H1 (cell line): ENCODE measurements around the gene PLA2G15. TPM values are rescaled to one million over a fixed set of nuclear protein-coding genes. Genes with fewer than 3 reads are reported as not detected.

ENCODE experiments used
- CTCF ChIA-PET: fragments of 300-600 bp; sonication (Branson Sonifier 250); formaldehyde crosslinking; loops from one replicate; lab custom pipeline; 2021; ENCODE audit not compliant: partially characterized antibody; lab: Charles Lee
- POLR2A ChIA-PET: fragments of 300-600 bp; sonication (Branson Sonifier 250); formaldehyde crosslinking; loops from one replicate; lab custom pipeline; 2021; ENCODE audit warnings: inconsistent platforms; ENCODE audit not compliant: partially characterized antibody; lab: Charles Lee
- DNase-seq, 2 experiments: peaks; one replicate each; pipeline versions ENCODE4 v3.0.0 to v3.0.0-alpha.2; 2010 to 2022; ENCODE audit warnings: low spot score in 2 of 2, low read depth in 1 of 2, mixed read lengths in 1 of 2
- FAIRE-seq: peaks from 2 replicates; lab custom pipeline; 2011; peaks lifted over from hg19 to GRCh38; lab: Jason Lieb, UNC
- H2AFZ ChIP-seq: 2 replicates; pipeline ENCODE4 v1.8.1; 2012; ENCODE audit warnings: low read length, inconsistent platforms
- H2AK5ac ChIP-seq: 2 replicates; pipeline ENCODE4 v1.6.1; 2013; ENCODE audit warnings: low read depth, low read length
- H2BK120ac ChIP-seq: replicated peaks from 2 replicates; pipeline ENCODE3; 2013; ENCODE audit warnings: low read depth, low read length, inconsistent platforms
- H2BK12ac ChIP-seq: 2 replicates; pipeline ENCODE4 v1.6.1; 2013; ENCODE audit warnings: low read depth, low read length
- H2BK15ac ChIP-seq: 2 replicates; pipeline ENCODE4 v1.6.1; 2013; ENCODE audit warnings: low read length
- H2BK20ac ChIP-seq: 2 replicates; pipeline ENCODE4 v1.6.1; 2013; ENCODE audit warnings: low read length
- H2BK5ac ChIP-seq: 2 replicates; pipeline ENCODE4 v1.6.1; 2013; ENCODE audit warnings: low read depth, low read length
- H3K14ac ChIP-seq: 2 replicates; pipeline ENCODE4 v1.6.1; 2013; ENCODE audit warnings: inconsistent platforms; ENCODE audit not compliant: insufficient read length
- H3K18ac ChIP-seq: 2 replicates; pipeline ENCODE4 v1.6.1; 2013; ENCODE audit warnings: low read length; ENCODE audit errors: extremely low read depth
- H3K23ac ChIP-seq: 2 replicates; pipeline ENCODE4 v1.6.1; 2013; ENCODE audit warnings: inconsistent platforms; ENCODE audit not compliant: insufficient read length
- H3K23me2 ChIP-seq: 2 replicates; pipeline ENCODE4 v1.6.1; 2013; ENCODE audit warnings: low read depth, low read length
- H3K27ac ChIP-seq: 2 replicates; pipeline ENCODE4 v1.6.1; 2011; ENCODE audit warnings: low read depth, low read length, inconsistent platforms
- H3K27me3 ChIP-seq, 4 experiments: replicated peaks in 1 of 4; 1 replicate in 1 of 4; 2 replicates in 3 of 4; pipeline versions ENCODE4 v1.6.1 to v1.8.1; 2011 to 2013; ENCODE audit warnings: low read length in 3 of 4, mild to moderate bottlenecking in 3 of 4, inconsistent platforms in 2 of 4, mixed read lengths in 2 of 4, moderate library complexity in 1 of 4; ENCODE audit not compliant: control insufficient read depth in 3 of 4, insufficient read depth in 3 of 4; ENCODE audit errors: extremely low read depth in 1 of 4
- H3K36me3 ChIP-seq, 4 experiments: 2 replicates each; pipeline versions ENCODE4 v1.6.1 to v1.8.1; 2011 to 2013; ENCODE audit warnings: mild to moderate bottlenecking in 4 of 4, low read length in 3 of 4, moderate library complexity in 2 of 4, control low read depth in 1 of 4, inconsistent platforms in 1 of 4; ENCODE audit not compliant: insufficient read depth in 4 of 4, control insufficient read depth in 2 of 4
- H3K4ac ChIP-seq: replicated peaks from 2 replicates; pipeline ENCODE3; 2013; ENCODE audit warnings: low read length, low read depth, mixed read lengths, inconsistent platforms; ENCODE audit not compliant: insufficient read length
- H3K4me1 ChIP-seq, 4 experiments: replicated peaks in 1 of 4; 1 replicate in 1 of 4; 2 replicates in 3 of 4; pipeline versions ENCODE4 v1.6.1 to v1.8.1; 2011 to 2013; ENCODE audit warnings: low read length in 3 of 4, inconsistent platforms in 2 of 4, mixed read lengths in 1 of 4; ENCODE audit not compliant: insufficient read depth in 4 of 4, control insufficient read depth in 3 of 4
- H3K4me2 ChIP-seq, 2 experiments: 2 replicates each; pipeline versions ENCODE4 v1.6.1 to v1.8.1; 2011 to 2013; ENCODE audit warnings: low read depth in 2 of 2, low read length in 2 of 2, control low read depth in 1 of 2, inconsistent platforms in 1 of 2, mild to moderate bottlenecking in 1 of 2; ENCODE audit not compliant: insufficient read depth in 1 of 2
- H3K4me3 ChIP-seq, 4 experiments: fragments of 200-600, 300-600 bp in 1 of 4; sonication (generic), shearing (Covaris generic), sonication (Bioruptor Twin) in 1 of 4; 2 replicates each; pipeline versions ENCODE4 v1.5.1 to v1.8.1; 2011 to 2016; ENCODE audit warnings: low read length in 4 of 4, low read depth in 3 of 4, control low read depth in 2 of 4, inconsistent platforms in 2 of 4, mild to moderate bottlenecking in 2 of 4, mixed read lengths in 1 of 4, moderate library complexity in 1 of 4; ENCODE audit not compliant: insufficient read depth in 2 of 4; ENCODE audit errors: extremely low read depth in 1 of 4
- H3K56ac ChIP-seq: replicated peaks from 2 replicates; pipeline ENCODE3; 2013; ENCODE audit warnings: low read depth, mild to moderate bottlenecking, mixed read lengths, low read length, inconsistent platforms; ENCODE audit not compliant: insufficient read length
- H3K79me1 ChIP-seq: 2 replicates; pipeline ENCODE4 v1.6.1; 2013; ENCODE audit warnings: low read depth, low read length, control low read depth
- H3K79me2 ChIP-seq, 2 experiments: 2 replicates each; pipeline versions ENCODE4 v1.6.1 to v1.8.1; 2012 to 2013; ENCODE audit warnings: low read length in 2 of 2, mild to moderate bottlenecking in 2 of 2, inconsistent platforms in 1 of 2; ENCODE audit not compliant: insufficient read depth in 2 of 2, control insufficient read depth in 1 of 2
- H3K9ac ChIP-seq, 4 experiments: replicated peaks in 1 of 4; 1 replicate in 1 of 4; 2 replicates in 3 of 4; pipeline versions ENCODE4 v1.6.1 to v1.8.1; 2011 to 2013; ENCODE audit warnings: low read depth in 3 of 4, low read length in 3 of 4, control low read depth in 2 of 4, mild to moderate bottlenecking in 2 of 4, moderate library complexity in 2 of 4, inconsistent platforms in 1 of 4; ENCODE audit errors: extremely low read depth in 1 of 4
- H3K9me3 ChIP-seq, 2 experiments: 2 replicates each; pipeline versions ENCODE4 v1.6.1 to v1.8.1; 2012 to 2013; ENCODE audit warnings: mild to moderate bottlenecking in 2 of 2, moderate library complexity in 2 of 2, control low read depth in 1 of 2, inconsistent platforms in 1 of 2, low read depth in 1 of 2, low read length in 1 of 2, mixed read lengths in 1 of 2; ENCODE audit not compliant: insufficient read depth in 2 of 2
- H4K20me1 ChIP-seq, 2 experiments: replicated peaks in 1 of 2; 2 replicates each; pipeline versions ENCODE3 to v1.8.1; 2011 to 2013; ENCODE audit warnings: inconsistent platforms in 2 of 2, low read length in 2 of 2, mild to moderate bottlenecking in 1 of 2; ENCODE audit not compliant: insufficient read depth in 2 of 2, control insufficient read depth in 1 of 2
- H4K5ac ChIP-seq: 2 replicates; pipeline ENCODE4 v1.6.1; 2013; ENCODE audit warnings: low read length, low read depth, mixed read lengths, inconsistent platforms; ENCODE audit not compliant: insufficient read length
- H4K8ac ChIP-seq: 2 replicates; pipeline ENCODE4 v1.8.0; 2013; ENCODE audit warnings: mild to moderate bottlenecking, moderate library complexity, low read length, inconsistent platforms; ENCODE audit not compliant: insufficient read depth; ENCODE audit errors: extremely low read depth
- H4K91ac ChIP-seq: replicated peaks from 2 replicates; pipeline ENCODE3; 2013; ENCODE audit warnings: low read length, mixed read lengths, inconsistent platforms; ENCODE audit not compliant: insufficient read length
- CBX8 ChIP-seq: fragments of 300-800, 300-1000 bp; sonication (generic); IDR thresholded peaks from 2 replicates; pipeline ENCODE4 v1.7.1; 2016; ENCODE audit warnings: low read depth, low read length, borderline replicate concordance
- TAF7 ChIP-seq: optimal IDR thresholded peaks from 2 replicates; pipeline ENCODE3; 2011; ENCODE audit warnings: low read depth, mild to moderate bottlenecking, inconsistent platforms, low read length, moderate library complexity, borderline replicate concordance
- WGBS, 2 experiments: shearing (Covaris generic) in 1 of 2; methylation state at CpG; one replicate each; pipeline versions ENCODE4 v1.1.6 to v1.1.7; 2013 to 2015; ENCODE audit warnings: low lambda C conversion rate in 2 of 2, mixed read lengths in 2 of 2, inconsistent platforms in 1 of 2, low coverage in 1 of 2, missing lambda C conversion rate in 1 of 2; ENCODE audit not compliant: insufficient replicate concordance in 2 of 2, insufficient coverage in 1 of 2, insufficient read length in 1 of 2; ENCODE audit errors: extremely low coverage in 1 of 2, missing lambda C conversion rate in 1 of 2; 5-methylcytosine and 5-hydroxymethylcytosine counted together
- polyA plus RNA-seq, 7 experiments: library from polyadenylated mRNA; depleted of rRNA in 3 of 7; stranded (reverse) in 5 of 7; unstranded in 2 of 7; fragments of >200 nt in 5 of 7; fragments of 200-250 nt in 2 of 7; gene quantifications; 1 replicate in 5 of 7; 2 replicates in 1 of 7; 4 replicates in 1 of 7; pipeline versions ENCODE4 v1.2.1 to v1.2.3, GENCODE V29; 2011 to 2013; ENCODE audit warnings: missing spikeins in 2 of 7, mixed read lengths in 2 of 7
- total RNA-seq: library from RNA; stranded (reverse); fragmentation: NEBNext Ultra II Directional; extraction: Animal tissue kit (Norgen Biotek cat#: 25700); gene quantifications from 2 replicates; pipeline ENCODE4 v1.2.1, GENCODE V29; 2021

The PLA2G15 gene
- total and polyA plus RNA-seq, 2 of the 8 experiments (the other 6 are each of a cell fraction or from before 2014, with no cell fraction given) = 11.2 to 12.0 TPM

DNA sequence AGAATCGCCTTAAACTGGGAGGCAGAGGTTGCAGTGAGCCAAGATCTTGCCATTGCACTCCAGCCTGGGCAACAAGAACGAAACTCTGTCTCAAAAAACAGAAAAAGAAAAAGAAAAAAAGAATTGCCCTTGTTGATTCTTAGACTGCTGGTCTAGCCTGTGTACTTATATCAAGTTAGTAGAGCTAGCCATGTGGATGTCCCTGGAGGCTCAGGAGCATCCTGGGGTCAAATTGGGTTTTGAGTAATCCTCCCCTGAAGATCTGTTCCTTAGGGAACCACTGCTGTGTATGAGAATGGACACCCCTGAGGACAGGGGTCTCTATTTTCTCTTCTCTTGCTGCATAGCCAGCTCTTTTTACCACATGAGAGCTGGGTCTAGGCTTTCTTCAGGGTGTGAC is 44.0 kb downstream of the PLA2G15 start:
- H3K4me3 ChIP-seq = no peak overlapping the region
- no peak overlapping the region for H3K4ac ChIP-seq
- H3K23ac ChIP-seq = no peak overlapping the region
- POLR2A ChIA-PET = interaction anchor here (1.3 to 4.4 kb wide), 4 partner anchors 9 to 21 kb away, joined by 3 to 13 read pairs (median 7); no protein-coding TSS in a partner anchor
- FAIRE-seq (no peak), DNase-seq (no peak)
- H2BK15ac ChIP-seq = no peak overlapping the region
- H4K5ac ChIP-seq = no peak overlapping the region
- no peaks in the 10 kb centered on the region for H3K4me1 ChIP-seq
- H3K27ac ChIP-seq = no peak overlapping the region
- H3K27me3 ChIP-seq = no peaks in the 10 kb centered on the region
- no peak overlapping the region for H2BK120ac ChIP-seq
- H2AFZ ChIP-seq = no peak overlapping the region
- H3K9ac ChIP-seq = no peak overlapping the region
- H4K20me1 ChIP-seq = peaks cover 2 to 9% of the 10 kb centered on the region in 2 experiments
- CTCF ChIA-PET = interaction anchor here (1.6 to 20.4 kb wide), 3 partner anchors 16 to 37 kb away, joined by 3 to 233 read pairs (median 5); partner anchors contain the start of gene SLC7A6
- H3K36me3 ChIP-seq = peaks cover 0 to 15% (median 6%) of the 10 kb centered on the region in 4 experiments; a peak in 5 of 8 replicates
- H4K91ac ChIP-seq = no peak overlapping the region
- H3K4me2 ChIP-seq = no peak overlapping the region
- 0 out of 2 replicates have a peak, but pooled peaks cover 3% of the 10 kb centered on the region for H3K79me1 ChIP-seq
- 69% methylated on average over 2 of the region's 2 CpGs; no CpG with 5 or more reads in 1 of the 2 experiments for WGBS, 2 experiments
- H3K9me3 ChIP-seq = no peaks in the 10 kb centered on the region
- no peak overlapping the region for H2BK5ac ChIP-seq
- no peak overlapping the region for H3K18ac ChIP-seq
- H2BK20ac ChIP-seq = no peak overlapping the region
- H2AK5ac ChIP-seq = no peak overlapping the region
- TF ChIP-seq TAF7 (no peak), CBX8 (no peak)
- no peak overlapping the region for H2BK12ac ChIP-seq
- H3K79me2 ChIP-seq = no peaks in the 10 kb centered on the region
- no peak overlapping the region for H4K8ac ChIP-seq
- no peaks in the 10 kb centered on the region; the same call in 1 of the 2 replicates for H3K23me2 ChIP-seq
- H3K14ac ChIP-seq = no peak overlapping the region
- H3K56ac ChIP-seq = no peak overlapping the region
